ENCODE data around the gene LEFTY2.

Gene LEFTY2, protein sequence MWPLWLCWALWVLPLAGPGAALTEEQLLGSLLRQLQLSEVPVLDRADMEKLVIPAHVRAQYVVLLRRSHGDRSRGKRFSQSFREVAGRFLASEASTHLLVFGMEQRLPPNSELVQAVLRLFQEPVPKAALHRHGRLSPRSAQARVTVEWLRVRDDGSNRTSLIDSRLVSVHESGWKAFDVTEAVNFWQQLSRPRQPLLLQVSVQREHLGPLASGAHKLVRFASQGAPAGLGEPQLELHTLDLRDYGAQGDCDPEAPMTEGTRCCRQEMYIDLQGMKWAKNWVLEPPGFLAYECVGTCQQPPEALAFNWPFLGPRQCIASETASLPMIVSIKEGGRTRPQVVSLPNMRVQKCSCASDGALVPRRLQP

DNA sequence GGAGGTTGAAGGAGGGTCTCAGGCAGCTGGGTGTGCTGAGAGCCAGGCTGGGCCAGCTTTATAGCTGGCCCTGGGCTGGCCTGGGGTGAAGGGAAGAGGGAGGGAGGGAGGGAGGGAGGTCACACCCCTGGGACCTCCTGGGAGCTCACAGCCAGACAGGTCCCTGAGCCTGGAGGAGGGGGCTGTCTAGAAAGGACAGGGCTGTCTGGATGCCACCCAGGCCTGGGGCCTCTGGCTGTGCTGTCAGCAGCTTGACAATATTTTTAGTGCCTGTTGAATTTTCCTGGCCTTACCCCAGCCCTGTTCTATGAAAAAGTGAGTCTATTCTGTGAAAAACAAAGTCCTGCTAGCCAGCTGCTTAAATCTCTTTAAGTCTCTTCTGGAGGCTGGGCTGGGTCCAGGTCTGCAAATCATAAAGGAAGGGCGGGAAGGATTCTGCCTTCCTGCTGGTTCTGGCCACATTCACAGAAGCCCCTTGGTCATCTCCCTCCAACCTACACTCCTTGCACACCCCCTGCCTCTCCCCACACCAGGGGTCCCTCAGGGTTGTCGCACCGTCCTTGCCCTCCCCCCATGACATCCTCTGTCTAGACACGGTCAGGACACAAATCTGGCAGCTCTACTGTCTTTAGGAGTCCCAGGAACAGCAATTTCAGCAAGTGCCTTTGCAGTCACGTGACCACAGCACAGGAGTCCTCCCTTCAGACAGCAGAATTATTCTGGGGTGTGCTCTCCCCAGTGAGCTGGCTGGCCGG is at the start of gene LEFTY2:
Gene LEFTY2 (minus strand): TSS at position 34 of the 755 bp plus-strand sequence. CDS start 80 bp downstream, outside the sequence.
- DNase-seq (ENCODE audit: low read depth): no peak
- TF ChIP-seq, protein P1, sequence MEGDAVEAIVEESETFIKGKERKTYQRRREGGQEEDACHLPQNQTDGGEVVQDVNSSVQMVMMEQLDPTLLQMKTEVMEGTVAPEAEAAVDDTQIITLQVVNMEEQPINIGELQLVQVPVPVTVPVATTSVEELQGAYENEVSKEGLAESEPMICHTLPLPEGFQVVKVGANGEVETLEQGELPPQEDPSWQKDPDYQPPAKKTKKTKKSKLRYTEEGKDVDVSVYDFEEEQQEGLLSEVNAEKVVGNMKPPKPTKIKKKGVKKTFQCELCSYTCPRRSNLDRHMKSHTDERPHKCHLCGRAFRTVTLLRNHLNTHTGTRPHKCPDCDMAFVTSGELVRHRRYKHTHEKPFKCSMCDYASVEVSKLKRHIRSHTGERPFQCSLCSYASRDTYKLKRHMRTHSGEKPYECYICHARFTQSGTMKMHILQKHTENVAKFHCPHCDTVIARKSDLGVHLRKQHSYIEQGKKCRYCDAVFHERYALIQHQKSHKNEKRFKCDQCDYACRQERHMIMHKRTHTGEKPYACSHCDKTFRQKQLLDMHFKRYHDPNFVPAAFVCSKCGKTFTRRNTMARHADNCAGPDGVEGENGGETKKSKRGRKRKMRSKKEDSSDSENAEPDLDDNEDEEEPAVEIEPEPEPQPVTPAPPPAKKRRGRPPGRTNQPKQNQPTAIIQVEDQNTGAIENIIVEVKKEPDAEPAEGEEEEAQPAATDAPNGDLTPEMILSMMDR (conservative IDR thresholded peaks at IDR 0.05; ENCODE audit: low read depth, low read length): no peak
- no peak within 1 kb of the TSS for H3K4me3 ChIP-seq (ENCODE audit: low read depth, low read length)

DNA sequence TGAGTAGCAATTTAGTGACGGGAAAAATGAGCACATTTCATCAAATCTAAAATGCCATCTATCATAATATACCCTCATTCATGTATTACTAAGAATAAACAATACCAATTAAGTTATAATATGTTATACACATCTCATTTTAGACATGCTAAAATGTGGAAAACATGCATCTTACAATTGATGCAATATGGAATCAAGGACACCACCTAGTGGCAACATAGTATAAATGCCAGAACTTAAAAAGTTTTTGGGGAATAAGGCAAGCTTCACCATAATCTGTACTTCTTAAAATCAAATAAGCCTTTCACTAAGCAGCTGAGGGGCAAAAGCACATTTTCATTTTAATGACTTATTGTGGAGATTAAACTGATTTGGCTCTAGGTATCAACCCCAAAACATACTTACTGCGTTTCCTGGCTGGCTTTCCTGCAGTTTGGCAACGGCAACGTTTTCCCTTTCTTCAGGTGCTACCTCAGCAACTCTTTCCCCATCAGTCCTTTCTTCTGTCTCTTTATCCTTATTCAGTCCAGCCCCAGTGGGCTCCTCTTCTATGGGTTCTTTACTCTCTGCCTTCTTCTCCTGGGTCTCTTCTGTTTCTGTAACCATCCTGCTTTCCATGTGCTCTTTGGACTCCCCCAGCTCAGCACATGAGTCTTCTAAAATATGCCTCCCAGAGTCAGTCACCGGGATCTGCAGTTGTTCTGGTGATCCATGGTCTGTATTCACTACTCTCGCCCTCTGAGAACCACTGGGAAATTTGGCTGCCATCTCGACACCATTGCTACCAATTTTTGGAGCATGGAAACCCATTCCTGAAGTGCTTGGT is 46.7 kb upstream of the LEFTY2 start:
- H3K4me3 ChIP-seq (ENCODE audit: low read depth, low read length): no peak overlapping the region
- TF ChIP-seq, protein P1 (conservative IDR thresholded peaks at IDR 0.05; ENCODE audit: low read depth, low read length): peak; percentile 60
- peak; percentile 77 for DNase-seq (ENCODE audit: low read depth)

DNA sequence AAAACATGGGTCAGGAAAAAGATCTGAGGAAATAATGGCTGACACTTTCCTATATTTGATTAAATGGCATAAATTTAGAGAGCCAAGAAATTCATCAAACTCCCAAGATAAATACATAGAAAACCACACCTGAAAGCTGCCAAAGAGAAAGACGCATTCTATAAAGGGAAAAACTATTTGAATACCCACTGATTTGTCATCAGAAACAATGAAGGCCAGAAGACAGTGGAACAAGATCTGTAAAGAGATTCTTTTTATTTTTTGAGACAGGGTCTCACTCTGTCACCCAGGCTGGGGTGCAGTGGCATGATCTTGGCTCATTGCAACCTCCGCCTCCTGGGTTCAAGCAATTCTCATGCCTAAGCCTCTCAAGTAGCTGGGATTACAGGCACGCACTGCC is 40.7 kb upstream of the LEFTY2 start:
- DNase-seq (ENCODE audit: low read depth): no peak
- H3K4me3 ChIP-seq (ENCODE audit: low read depth, low read length): no peak overlapping the region
- TF ChIP-seq, protein P1 (conservative IDR thresholded peaks at IDR 0.05; ENCODE audit: low read depth, low read length): no peak

DNA sequence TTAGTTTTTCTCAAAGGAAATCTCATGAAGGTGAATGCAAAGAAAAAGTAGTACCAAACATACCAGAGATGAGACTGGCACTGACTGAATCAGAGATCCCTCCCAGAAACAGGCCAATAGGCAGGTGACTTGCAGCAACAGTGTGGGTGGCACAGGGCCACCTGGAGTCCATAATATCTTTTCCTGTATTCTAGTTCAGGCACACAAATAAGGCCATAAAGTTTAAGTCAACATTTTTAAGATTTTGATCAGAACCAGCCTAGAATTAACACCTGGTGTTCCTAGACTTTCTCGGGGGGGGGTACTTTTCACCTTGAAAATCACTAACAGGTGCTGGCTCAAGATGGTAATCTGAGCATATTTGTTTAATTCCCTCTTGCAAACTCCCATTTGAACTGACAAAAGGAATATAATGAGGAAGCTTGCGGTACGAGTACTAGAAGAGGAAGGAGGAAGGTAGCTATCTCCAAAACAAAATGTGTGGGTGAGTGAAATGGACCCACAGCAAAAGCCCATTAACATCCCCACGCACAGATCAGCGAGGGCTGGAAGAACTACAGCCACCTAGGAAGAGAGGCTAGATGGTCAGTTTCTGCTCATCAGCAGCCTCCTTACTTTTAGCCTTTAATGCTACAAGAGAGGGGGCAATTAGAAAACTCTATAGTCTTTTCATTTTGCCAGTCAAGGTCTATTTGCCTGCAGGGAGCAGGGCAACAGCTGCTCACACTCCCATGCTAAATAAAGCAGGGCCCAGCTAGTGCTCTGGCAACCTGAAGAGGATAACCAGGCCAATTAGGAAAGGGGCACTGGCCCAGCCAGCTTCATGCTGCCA is 39.2 kb upstream of the LEFTY2 start:
- H3K4me3 ChIP-seq (ENCODE audit: low read depth, low read length): no peak overlapping the region
- TF ChIP-seq, protein P1 (conservative IDR thresholded peaks at IDR 0.05; ENCODE audit: low read depth, low read length): no peak
- DNase-seq (ENCODE audit: low read depth): no peak

DNA sequence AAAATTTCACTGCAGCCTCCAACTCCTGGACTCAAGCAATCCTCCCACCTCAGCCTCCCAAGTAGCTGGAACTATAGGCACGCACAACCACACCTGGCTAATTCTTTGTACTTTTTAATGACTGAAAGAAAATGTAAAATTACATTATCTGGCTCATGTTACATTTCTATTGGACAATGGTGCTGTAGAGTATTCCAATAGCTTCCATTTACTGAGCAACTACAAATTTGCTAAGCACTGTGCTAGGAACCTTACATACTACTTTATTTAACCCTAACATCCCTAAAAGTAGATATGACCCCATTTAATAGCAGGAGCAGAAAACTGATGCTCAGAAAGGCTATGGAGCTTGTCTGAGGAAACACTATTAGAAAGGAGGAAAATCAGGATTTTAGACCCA is 38.4 kb upstream of the LEFTY2 start:
- TF ChIP-seq, protein P1 (conservative IDR thresholded peaks at IDR 0.05; ENCODE audit: low read depth, low read length): no peak
- DNase-seq (ENCODE audit: low read depth): no peak
- no peak overlapping the region for H3K4me3 ChIP-seq (ENCODE audit: low read depth, low read length)

All from choroid plexus epithelial cell (primary cell).